H1 (cell line): ENCODE data around the gene SMAP2. TPM values are rescaled to one million over a fixed set of nuclear protein-coding genes. Genes with fewer than 3 reads are reported as not detected.

Experiments used
- ASH2L ChIP-seq: fragments of 200-600, 300-600 bp; sonication (generic); IDR thresholded peaks from one replicate; pipeline ENCODE4 v1.7.1; 2017; ENCODE audit warnings: low read length
- MAFK ChIP-seq: IDR thresholded peaks from 2 replicates; pipeline ENCODE4 v1.6.1; 2012; ENCODE audit warnings: low read depth, mild to moderate bottlenecking, improper control_type of control experiment, low read length
- SIN3A ChIP-seq, 2 experiments: IDR thresholded peaks in 1 of 2; conservative IDR thresholded peaks in 1 of 2; 2 replicates each; pipeline ENCODE4 v1.6.1; 2011 to 2012; ENCODE audit warnings: low read length in 2 of 2, improper control_type of control experiment in 1 of 2, low read depth in 1 of 2, mild to moderate bottlenecking in 1 of 2
- YY1 ChIP-seq: IDR thresholded peaks from 2 replicates; pipeline ENCODE4 v1.6.1; 2011; ENCODE audit warnings: low read depth, mild to moderate bottlenecking, low read length
- polyA plus RNA-seq, 7 experiments: library from polyadenylated mRNA; depleted of rRNA in 3 of 7; stranded (reverse) in 5 of 7; unstranded in 2 of 7; fragments of >200 nt in 5 of 7; fragments of 200-250 nt in 2 of 7; gene quantifications; 1 replicate in 5 of 7; 2 replicates in 1 of 7; 4 replicates in 1 of 7; pipeline versions ENCODE4 v1.2.1 to v1.2.3, GENCODE V29; 2011 to 2013; ENCODE audit warnings: missing spikeins in 2 of 7, mixed read lengths in 2 of 7
- total RNA-seq: library from RNA; stranded (reverse); fragmentation: NEBNext Ultra II Directional; extraction: Animal tissue kit (Norgen Biotek cat#: 25700); gene quantifications from 2 replicates; pipeline ENCODE4 v1.2.1, GENCODE V29; 2021
- TF ChIP-seq, protein P1 (sequence below): IDR thresholded peaks from 2 replicates; pipeline ENCODE4 v1.6.1; 2012; ENCODE audit warnings: low read length, inconsistent platforms
- TF ChIP-seq, protein P2 (sequence below): IDR thresholded peaks from 2 replicates; pipeline ENCODE4 v1.6.1; 2011; ENCODE audit warnings: low read depth, mild to moderate bottlenecking, low read length; ENCODE audit not compliant: insufficient read depth

Gene SMAP2
- total and polyA plus RNA-seq, 2 of the 8 experiments (the other 6 are each of a cell fraction or from before 2014, with no cell fraction given) = 4.3 to 5.5 TPM

GRCh38 chr1:40439247-40439646 is 65.7 kb downstream of the SMAP2 start (continued):
- TF ChIP-seq SIN3A (conservative IDR thresholded peaks at IDR 0.05 in 1 of 2, IDR thresholded peaks at IDR 0.05 in 1 of 2; ENCODE audit: low read depth in 1 of 2, low read length in 2 of 2) (no peak), MAFK (no peak), YY1 (no peak), ASH2L (no peak)
- TF ChIP-seq, protein P1, sequence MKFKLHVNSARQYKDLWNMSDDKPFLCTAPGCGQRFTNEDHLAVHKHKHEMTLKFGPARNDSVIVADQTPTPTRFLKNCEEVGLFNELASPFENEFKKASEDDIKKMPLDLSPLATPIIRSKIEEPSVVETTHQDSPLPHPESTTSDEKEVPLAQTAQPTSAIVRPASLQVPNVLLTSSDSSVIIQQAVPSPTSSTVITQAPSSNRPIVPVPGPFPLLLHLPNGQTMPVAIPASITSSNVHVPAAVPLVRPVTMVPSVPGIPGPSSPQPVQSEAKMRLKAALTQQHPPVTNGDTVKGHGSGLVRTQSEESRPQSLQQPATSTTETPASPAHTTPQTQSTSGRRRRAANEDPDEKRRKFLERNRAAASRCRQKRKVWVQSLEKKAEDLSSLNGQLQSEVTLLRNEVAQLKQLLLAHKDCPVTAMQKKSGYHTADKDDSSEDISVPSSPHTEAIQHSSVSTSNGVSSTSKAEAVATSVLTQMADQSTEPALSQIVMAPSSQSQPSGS = no peak
- TF ChIP-seq, protein P2, sequence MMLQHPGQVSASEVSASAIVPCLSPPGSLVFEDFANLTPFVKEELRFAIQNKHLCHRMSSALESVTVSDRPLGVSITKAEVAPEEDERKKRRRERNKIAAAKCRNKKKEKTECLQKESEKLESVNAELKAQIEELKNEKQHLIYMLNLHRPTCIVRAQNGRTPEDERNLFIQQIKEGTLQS = no peak
- TF ChIP-seq, all 59 proteins: peak for 0
